C1 segment of cervical spinal cord (tissue), 14 donors: ENCODE results near the gene BPIFB2.
"Not testable (repeated sequence)": the region's sequence is repeated elsewhere in the genome, so short reads cannot be mapped to it uniquely, and the experiment has no call there.

Experiments used
- DNase-seq, 14 donors: peaks; one replicate each; lab custom pipeline; 2025; lab: John Stamatoyannopoulos, UW

BPIFB2 gene

DNA sequence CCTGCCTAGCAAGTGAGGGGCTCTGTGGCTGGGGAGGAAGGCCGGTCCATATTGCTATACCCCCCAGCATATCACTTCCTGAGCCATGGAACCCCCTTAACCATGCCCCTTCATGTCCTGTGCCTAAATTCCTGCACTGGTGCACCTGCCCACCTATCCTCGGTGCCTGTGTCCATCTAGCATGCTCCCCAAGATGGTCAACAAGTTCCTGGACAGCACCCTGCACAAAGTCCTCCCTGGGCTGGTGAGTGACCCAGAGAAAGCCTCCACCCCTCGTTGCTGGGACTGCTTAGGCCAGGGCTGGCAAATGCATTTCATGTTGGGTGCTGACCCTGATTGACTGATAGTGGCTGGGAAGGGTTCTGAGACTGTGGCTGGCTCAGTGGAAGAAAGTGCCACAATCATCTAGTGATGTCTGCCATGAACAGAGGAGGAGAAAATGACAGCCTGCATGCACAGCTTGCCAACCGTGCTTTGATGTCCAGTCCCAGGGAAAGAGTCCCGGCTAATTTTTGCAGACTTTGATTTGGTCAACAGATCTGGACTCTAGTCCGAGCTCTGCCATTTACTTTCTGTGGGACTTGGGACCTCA, 27.5 kb downstream of the BPIFB2 start:
- no peak for DNase-seq

DNA sequence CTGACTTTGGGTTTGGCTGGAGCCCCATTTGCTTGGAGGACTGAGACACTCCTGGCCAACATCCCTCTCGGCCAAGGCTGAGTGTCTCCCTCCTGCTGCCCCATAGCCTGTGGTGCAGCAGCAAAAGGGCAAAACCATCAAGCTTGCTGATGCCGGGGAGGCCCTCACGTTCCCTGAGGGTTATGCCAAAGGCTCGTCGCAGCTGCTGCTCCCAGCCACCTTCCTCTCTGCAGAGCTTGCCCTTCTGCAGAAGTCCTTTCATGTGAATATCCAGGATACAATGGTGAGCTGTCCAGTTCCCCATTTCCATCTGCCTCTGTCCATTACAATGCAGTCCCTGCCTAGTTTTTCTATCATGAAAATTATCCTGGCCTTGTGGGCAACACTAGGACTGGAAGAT, 30.0 kb downstream of the BPIFB2 start:
- DNase-seq, result no peak

DNA sequence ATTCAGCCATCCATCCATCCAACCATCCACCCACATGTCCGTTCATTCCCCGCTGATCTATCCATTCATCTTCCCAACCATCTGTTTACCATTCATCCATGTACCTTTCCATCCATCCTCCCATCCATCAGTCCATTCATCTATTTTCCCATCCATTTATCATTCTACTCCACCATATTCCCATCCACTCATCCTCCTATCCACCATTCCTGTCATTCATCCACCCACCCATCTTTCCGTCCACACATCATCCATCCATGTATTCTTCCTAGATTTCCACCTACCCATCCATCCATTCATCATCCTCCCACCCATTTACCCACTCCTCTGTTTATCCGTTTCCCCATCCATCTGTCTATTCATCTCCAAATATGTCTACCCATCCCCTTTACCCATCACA, 30.7 kb downstream of the BPIFB2 start:
- DNase-seq, result no peak

DNA sequence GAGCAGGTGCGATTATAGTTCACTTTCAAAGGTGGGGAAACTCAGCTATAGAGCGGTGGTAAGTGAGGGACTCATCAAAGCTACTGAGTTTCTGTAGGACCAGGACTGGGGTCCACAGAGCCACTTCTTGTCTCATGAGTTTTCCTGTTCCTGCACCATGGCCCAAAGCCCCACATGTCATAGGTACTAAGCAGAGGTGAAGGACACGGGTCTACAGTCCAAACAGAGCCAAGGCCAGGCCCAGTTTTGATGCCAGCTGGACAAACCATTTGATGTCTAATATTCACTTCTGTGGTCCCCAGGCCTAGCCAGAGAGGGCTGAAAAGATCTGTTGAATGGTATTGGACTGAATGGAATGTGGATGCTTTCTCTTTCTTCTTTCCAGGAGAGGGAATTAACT, 34.9 kb downstream of the BPIFB2 start:
- no peak for DNase-seq

DNA sequence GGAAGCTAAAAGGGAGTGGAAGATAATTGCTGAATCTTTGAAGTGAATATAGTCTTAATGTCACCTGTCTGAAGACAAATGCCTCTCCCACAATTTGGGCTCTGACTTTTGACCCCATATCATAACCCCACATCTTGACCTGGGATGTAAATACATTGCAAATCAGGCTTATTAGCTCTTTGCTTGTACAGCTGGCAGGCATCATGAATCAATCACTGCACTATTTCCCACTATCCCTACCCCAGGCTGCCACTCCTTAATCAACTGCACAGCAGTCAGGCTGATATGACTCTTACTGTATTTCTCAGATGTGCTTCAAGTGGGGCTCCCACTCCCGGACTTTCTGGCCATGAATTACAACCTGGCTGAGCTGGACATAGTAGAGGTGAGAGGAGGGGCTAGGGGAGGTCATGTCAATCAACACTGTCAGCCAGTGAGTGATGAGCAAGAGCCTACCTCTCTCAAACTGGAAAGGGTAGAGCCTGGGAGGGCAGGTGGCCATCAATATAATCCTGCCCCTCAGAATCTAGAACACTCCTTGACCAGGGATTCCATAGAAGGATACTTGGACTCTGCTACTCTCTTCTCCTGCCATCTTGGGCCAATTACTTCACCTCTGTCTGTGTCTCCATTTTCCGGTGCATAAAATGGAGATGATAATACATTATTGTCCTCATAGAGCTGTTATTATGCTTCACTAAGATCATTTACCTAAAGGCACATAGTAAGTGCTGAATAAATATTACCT, 35.7 kb downstream of the BPIFB2 start:
- DNase-seq, result no peak

DNA sequence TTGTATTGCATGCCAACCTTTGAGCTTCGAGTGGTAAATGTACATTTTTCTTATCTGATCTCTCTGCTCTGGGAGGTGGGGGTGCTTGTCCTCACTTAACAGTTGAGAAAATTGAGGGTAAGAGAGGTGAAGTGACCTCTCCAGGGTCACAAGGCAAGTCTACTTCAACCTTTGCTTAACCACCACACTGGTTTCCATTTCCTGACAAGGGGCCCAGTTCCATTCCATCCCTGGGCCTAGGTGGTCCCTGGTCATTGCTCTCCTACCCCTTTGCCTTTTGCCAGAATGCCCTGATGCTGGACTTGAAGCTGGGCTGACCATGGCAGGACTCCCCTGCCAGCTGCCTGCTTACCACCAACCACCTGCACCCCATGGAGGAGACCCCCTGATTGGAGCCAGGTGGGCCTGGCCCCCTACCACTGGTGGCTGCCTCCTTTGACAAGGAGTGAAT, 36.3 kb downstream of the BPIFB2 start:
- no peak for DNase-seq

DNA sequence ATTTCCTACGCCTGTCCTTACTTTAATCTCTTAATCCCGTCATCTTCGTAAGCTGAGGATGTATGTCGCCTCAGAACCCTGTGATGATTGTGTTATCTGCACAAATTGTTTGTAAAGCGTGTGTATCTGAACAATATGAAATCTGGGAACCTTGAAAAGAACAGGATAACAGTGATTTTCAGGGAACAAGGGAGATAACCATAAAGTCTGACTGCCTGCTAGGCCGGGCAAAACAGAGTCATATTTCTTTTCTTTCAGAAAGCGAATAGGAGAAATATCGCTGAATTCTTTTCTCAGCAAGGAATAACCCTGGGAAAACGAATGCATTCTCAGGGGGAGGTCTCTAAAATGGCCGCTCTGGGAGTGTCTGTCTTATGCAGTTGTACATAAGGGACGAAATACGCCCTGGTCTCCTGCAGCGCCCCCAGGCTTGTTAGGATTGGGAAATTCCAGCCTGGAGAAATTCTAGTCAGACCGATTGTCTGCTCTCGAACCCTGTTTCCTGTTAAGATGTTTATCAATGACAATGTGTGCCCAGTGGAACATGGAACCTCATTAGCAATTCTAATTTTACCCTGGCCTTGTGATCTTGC, 37.7 kb downstream of the BPIFB2 start:
- not testable (repeated sequence) for DNase-seq

DNA sequence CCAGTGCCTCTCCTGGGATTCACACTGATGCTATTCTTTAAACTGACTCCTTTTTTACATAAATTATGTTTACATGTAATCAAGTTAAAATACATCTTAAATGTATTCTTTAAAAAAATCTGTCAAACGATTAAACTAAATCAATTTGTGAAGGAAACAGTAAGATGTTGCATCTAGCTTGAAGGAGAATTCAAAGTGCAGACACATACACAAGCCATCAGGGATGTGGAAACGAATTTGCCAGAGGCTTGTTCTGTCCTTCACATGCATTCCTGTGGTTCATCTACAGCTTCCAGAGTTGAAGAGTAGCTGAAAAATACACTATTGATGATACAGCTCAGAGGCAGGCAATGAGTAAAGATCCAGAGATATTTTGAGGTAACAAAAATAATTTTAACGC, 38.9 kb downstream of the BPIFB2 start:
- no peak for DNase-seq

DNA sequence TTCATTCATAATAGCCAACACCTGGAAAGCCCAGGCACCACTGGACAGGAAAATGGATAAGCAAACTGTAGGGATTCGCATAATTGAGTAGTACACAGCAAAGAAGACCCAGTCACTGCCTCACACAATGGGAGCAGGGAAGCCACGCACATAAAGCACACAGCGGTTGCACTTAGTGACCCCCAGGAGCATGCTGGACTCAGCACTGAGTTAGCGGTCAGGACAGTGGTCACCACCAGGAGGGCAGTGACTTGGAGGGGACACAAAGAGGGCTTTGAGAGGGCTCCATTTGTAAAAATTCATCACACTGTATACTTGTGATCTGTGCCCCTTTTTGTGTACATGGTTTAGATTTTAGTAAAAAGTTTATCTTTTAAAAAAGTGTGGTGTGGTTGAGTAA, 43.8 kb downstream of the BPIFB2 start:
- DNase-seq, result no peak

DNA sequence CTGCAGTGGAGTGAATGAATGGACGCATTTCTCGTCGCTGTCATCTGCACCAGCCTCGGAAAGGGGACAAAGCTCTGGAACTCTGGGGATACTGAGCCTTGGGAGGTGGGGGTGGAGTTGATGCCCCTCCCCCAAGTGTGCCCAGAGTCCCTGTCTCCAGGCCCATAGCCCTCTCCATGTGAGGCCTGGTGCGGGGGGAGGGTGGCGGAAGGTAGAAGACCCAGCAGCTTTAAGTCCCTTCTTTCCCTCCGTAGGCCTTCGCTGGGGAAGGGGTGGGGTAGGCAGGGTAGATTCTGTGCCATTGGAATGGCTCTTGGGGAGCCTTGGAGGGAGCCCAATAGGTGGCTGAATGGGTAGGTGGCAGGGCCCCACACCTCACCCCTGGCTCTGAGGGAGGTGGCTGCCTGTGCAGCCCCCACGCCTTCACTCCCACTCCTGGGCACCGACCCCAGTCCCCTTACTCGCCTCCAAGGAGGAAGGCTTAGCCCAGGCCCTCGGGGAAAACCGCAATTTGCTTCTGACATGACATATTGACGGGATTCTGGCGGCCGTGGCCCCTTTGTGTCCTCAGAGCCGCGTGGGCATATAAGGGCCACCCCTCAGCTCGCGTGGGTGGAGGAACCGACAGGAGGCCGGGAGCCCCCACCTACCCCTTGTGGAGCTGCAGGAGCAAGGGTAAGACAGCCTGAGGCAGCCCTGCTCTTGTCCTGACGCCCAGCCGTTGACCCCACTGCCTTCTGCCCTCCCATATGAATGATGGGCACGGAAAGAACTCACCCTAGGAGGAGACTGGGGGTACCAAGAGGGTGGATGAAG, 46.0 kb downstream of the BPIFB2 start, which contains the start of gene BPIFB3:
Gene BPIFB3 (plus strand): TSS at position 613 of the 816 bp plus-strand sequence. CDS start 1,533 bp downstream, outside the sequence.
- no peak for DNase-seq

DNA sequence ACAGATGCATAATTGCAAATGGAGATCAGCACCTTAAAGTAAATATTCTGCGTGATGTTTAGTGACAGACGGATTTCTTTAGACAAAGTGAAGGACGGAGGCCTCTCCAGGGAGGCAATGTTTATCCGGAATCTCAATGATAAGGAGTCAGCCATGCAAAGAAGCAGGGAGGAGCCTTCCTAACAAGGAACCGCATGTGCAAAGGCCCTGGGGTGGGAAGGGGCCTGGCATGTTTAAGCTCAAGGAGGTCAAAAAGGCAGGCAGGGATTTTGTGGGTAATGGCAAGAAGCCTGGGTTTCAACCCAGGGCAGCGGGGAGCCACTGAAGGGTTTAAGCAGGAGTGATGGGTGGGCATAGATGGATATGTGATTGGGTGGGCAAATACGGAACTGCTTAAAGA, 46.9 kb downstream of the BPIFB2 start:
- DNase-seq, result no peak

DNA sequence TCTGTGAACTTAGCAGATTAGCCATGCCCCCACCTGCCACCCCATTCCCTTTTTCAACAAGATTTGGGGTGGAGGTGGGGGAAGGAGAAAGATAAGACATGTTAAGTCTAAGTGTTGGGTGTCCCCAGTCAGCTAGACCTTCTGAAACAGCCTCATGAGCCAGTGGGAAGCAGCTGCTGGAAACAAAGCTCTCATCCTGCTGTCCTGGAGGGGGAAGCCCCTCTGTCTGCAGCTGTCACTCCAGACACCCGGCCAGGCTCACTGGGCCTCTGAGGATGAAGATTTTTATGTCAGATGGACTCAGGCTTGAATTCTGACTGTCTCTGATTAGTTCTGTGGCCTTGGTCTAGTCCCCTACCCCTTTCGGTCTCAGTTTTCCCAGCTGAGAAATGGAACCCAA, 47.3 kb downstream of the BPIFB2 start:
- DNase-seq, result no peak

DNA sequence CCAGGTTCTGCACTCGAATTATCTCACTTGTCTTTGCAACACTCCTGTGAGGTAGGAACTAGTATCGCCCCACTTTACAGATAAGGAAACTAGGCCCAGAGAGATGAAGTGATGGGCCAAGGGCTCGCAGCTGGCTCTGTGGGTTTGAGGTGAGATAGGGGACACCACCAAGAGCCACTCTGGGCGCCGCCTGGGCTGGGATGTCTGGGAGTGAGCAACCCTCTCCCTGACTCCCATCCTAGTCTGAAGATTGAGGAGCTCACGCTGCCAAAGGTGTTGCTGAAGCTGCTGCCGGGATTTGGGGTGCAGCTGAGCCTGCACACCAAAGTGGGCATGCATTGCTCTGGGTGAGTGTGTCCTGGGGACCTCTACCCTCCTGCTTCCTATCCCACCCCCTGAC, 51.6 kb downstream of the BPIFB2 start:
- no peak for DNase-seq

DNA sequence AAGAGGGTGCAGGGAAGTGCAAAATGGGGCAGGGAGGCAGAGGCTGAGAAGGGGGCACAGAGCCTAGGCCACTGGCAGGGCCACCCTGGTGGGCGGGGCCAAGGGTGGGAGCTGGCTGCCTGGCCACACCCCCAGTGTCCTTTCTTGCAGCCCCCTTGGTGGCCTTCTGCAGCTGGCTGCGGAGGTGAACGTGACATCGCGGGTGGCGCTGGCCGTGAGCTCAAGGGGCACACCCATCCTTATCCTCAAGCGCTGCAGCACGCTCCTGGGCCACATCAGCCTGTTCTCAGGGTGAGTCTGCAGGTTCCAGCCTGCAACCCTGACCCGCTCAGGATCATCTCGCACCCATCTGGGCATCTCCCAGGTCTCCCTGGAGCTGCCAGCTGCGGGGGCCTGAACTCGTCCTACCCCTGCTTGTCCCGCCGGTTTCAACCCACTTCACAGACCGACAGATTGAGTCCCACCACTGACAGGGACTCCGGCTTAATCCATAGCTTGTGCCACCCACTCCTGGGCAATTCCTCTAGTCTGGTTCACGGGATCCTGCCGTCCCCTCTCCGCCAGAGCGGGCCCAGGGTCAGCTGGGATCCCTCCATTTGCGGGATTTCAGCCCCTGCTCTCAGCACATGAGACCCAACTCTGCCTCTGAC, 52.4 kb downstream of the BPIFB2 start:
- DNase-seq, result no peak

DNA sequence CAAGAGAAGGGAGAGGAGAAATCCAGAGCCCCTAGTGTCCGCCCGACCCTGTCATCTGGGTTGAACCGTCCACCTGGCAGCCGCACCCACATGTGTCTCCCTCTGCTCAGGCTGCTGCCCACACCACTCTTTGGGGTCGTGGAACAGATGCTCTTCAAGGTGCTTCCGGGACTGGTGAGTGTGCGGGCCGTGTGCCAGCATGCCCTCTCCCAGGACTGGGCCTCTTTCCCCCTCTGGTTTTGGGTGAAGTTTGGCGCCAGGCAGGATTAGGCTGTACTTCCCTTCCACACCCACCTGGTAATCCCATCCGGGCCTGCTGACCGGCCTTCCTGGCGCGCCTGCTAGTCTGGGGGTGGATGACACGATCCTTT, 54.1 kb downstream of the BPIFB2 start:
- DNase-seq, result no peak

DNA sequence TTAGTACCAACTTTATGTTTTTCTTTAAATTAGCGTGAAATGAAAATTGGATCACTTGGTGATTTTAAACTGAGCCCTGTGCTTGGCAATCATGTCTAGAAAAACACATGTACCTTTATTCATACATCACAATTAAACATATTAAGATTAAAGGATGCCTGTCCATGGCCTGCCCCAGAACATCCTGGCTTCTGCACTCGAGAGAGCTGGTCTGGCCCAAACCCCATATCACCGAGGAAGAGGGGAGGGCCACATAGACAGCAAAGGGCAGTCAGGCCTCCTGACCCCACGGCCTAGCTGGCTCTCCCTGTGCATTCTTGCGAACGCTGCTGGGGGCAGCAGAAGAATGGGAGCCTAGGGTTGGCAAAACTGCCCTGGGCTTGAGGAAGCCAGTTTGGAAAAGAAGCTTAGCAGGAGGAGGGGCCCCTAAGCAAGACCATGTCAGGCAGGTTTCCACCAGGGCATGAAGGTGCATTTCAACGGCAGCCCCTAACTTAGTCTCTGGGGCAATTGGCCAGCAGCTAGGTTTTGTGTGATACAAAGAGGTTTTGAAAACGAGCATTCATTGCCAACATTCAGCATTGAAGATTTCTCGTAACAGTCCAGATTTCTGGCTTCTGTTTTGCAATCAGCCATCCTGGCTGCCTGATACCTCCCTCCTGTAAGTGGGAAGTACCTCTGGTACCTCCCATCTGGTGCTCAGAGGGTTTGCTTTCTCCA, 54.8 kb downstream of the BPIFB2 start:
- peak in 1 of 14 donors; percentile 10 for DNase-seq

DNA sequence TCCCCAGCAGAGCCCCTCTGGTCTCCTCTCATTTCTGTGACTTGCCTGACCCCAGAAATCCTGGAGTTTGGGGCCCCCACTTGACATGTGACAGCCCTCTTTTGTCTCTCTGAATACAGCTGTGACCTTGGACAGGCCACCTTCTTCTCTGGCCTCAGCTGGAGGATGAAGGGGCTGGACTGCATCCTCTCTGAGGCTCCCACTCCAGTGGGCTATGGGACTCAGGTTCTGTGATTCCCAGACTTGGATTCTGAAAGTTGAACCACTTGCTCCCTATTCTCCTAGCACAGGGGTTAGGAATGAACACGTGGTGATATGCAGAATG, 55.3 kb downstream of the BPIFB2 start:
- DNase-seq, result no peak

DNA sequence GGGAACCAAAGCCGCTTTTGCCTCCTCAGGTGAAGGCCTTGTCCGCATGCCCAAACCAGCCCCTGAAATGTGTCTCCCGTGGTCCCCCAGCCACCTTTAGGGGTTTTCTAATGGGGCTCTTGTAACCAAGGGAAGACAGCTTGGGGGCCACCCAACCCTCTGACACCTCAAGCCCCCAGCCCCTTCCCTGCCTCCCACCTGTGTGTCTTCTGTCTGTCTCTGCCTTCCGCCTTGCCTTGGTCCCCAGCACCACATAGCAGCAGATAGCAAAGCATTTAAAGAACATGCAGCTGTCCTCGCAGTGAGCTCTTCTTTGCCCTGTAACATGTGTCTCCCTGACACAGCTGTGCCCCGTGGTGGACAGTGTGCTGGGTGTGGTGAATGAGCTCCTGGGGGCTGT, 55.8 kb downstream of the BPIFB2 start:
- no peak for DNase-seq

DNA sequence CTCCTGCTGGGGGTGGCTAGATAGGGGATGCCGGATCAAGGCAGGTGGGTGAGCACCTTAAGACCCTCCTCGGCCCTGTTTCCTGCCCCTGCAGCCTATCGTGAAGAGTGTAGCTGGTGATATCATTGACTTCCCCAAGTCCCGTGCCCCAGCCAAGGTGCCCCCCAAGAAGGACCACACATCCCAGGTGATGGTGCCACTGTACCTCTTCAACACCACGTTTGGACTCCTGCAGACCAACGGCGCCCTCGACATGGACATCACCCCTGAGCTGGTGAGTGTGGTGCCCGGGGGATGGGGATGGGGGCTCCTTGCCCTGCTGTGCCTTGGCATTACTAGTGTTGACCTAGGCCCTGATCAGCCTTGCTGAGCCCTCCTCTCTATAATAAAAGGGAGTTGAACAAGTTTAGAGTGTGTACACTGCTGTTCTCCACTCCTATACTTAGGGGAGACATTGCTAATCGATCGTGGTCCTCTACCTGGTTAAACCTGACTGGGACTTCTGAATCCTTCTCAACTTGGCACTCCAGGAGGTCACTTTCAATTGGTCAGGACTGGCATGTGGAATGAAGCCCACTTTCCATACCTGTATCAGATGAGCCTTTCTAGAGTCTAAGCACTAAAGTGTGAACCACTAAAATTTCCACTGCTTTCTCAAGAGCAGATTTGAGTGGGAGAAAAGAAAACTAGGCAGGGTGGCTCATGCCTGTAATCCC, 57.2 kb downstream of the BPIFB2 start:
- DNase-seq, result no peak

DNA sequence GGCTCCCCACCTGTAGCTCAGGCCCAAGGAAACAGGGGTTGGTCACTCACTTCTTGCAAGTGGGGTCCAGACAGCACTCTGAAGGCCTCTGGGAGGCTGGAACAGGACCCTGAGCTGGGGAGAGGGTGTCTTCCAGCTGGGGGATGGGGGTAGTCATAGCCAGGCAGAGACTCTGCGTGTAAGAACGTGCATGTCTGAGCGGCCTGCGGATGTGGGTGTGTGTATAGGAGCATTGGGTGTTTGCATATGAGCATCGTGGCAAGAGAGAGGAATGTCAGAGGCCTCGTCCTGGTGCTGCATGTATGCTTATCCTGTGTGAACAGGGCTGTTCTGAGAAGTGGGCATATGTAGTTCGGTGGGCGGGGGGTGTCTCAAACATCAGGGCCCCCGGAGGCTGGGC, 58.3 kb downstream of the BPIFB2 start:
- no peak for DNase-seq

DNA sequence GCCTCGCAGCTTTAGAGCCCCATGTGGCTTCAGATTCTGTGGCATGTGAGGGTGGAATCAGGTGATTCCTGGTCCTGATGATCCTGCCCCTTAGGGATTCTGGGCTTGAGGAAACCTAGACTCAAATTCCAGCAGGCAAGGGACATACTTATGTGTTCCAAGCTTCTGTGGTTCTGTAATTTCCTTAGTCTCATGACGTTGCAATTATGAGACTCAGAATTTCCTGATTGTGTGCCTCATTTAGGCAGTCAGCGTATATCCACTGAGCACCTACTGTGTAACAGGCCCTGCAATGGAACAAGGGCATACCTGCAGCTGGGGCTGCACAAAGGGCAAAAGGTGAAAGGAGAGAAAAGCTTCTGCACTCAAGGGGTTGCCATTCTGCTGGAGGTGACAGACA, 60.3 kb downstream of the BPIFB2 start:
- DNase-seq, result no peak
